ENCODE results near the gene KAZN. TPM values are rescaled to one million over a fixed set of nuclear protein-coding genes. Genes with fewer than 3 reads are reported as not detected.

The KAZN gene
- total and polyA plus RNA-seq, 12 donors, result 1.1 to 6.5 (median 1.9) TPM

DNA sequence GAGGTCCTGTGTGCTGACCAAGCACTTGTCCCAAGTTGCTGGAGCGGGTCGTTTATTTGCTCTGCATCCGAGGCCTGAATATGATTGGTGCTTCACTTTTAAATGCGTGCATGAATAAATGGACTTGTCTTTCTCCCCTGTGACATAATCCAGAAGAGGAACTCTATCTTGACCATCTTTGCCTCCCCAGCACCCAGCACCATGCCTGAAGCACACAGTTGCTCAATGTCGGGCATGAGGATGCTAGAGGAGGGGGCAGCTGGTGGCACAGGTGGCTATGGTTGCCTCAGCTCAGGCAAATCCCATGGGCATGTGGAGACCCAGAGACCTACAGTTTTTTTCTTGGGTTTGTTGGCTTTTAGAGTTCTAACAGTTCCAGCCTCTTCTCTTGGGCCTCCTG, 142.6 kb downstream of the KAZN start:
- ATAC-seq (no peak), DNase-seq (no peak)
- Histone ChIP-seq H3K4me3 (no peak overlapping the region), H3K27ac (no peak overlapping the region), H3K4me1 (peaks cover 0 to 10% (median 0%) of the 10 kb centered on the region in 9 donors), H3K27me3 (peaks cover 0 to 72% (median 62%) of the 10 kb centered on the region in 7 donors), H3K9me3 (no peaks in the 10 kb centered on the region), H3K36me3 (no peaks in the 10 kb centered on the region)
- intact Hi-C loops (cut with DNase I), result no loop called here
- no peak for TF ChIP-seq CTCF (IDR thresholded peaks at IDR 0.05)
- WGBS, 2 donors, result 81% methylated on average over 5 of the region's 5 CpGs

DNA sequence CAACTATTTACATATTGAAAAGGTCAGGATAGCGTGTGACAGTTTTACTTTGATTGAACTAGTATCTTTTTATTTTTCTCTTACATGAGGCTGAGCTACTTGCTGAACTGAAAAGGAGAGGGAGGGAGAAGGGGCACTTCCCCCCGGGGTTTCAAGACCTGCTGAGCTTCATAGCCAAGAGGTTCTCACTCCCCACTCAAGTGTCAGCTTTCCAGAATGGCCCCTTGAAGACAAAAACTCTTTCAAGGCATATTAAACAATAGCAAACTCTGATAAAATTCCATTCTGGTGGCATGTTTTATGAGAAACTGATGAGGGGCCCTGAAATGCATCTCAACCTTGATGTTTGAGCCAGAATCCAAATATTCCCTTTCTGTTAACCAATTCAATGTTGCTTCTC, 143.0 kb downstream of the KAZN start:
- H3K36me3 ChIP-seq, result no peaks in the 10 kb centered on the region
- H3K4me3 ChIP-seq, result no peak overlapping the region
- no peak for TF ChIP-seq CTCF (IDR thresholded peaks at IDR 0.05)
- H3K9me3 ChIP-seq, result no peaks in the 10 kb centered on the region
- H3K27ac ChIP-seq, result peak overlapping the region in 1 of 10 donors; percentile 8
- intact Hi-C loops (cut with DNase I), result no loop called here
- ATAC-seq, result no peak
- peaks cover 0 to 10% (median 0%) of the 10 kb centered on the region in 9 donors for H3K4me1 ChIP-seq
- WGBS, 2 donors, result 51 to 60% methylated on average over 2 of the region's 2 CpGs
- DNase-seq, result no peak
- peaks cover 0 to 70% (median 59%) of the 10 kb centered on the region in 7 donors for H3K27me3 ChIP-seq

- Histone ChIP-seq H3K36me3 (no peaks in the 10 kb centered on the region), H3K9me3 (no peaks in the 10 kb centered on the region), H3K4me1 (peaks cover 0 to 10% (median 0%) of the 10 kb centered on the region in 9 donors), H3K27me3 (peaks cover 0 to 62% (median 51%) of the 10 kb centered on the region in 7 donors), H3K4me3 (no peak overlapping the region), H3K27ac (peak overlapping the region in 1 of 10 donors; percentile 40)
- no peak for TF ChIP-seq CTCF (IDR thresholded peaks at IDR 0.05)
- peak in 1 of 8 donors; percentile 80 for ATAC-seq
- DNase-seq, result no peak
- 70 to 78% methylated on average over 9 of the region's 9 CpGs for WGBS, 2 donors
- intact Hi-C loops (cut with DNase I), result no loop called here
Measured at GRCh38 chr1:14742181-14742980, 143.9 kb downstream of the KAZN start.

DNA sequence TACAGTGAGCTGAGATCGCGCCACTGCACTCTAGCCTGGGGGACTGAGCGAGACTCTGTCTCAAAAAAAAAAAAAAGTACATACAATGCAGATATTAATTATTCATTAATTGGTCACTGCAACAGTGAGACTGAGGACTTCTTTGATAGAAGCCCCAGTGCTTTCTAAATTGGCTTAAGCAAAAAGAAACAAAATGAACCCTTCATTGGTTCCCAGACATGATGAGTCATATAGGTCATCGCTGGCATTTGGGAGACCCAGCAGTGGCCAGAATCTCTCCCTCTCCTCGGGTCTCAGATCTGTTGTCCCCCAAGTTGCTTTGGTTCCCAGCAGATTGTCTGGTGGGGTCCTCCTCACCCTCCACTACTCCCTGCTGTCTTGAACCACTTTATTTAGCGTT, 144.9 kb downstream of the KAZN start:
- intact Hi-C loops (cut with DNase I), result no loop called here
- no peak for TF ChIP-seq CTCF (IDR thresholded peaks at IDR 0.05)
- H3K4me3 ChIP-seq, result no peak overlapping the region
- peaks cover 0 to 10% (median 0%) of the 10 kb centered on the region in 9 donors for H3K4me1 ChIP-seq
- no peak overlapping the region for H3K27ac ChIP-seq
- H3K9me3 ChIP-seq, result no peaks in the 10 kb centered on the region
- H3K27me3 ChIP-seq, result peaks cover 0 to 52% (median 41%) of the 10 kb centered on the region in 7 donors
- H3K36me3 ChIP-seq, result no peaks in the 10 kb centered on the region
- no peak for DNase-seq
- no peak for ATAC-seq
- 82 to 88% methylated on average over 6 of the region's 6 CpGs for WGBS, 2 donors
